DND-41 (cell line): ENCODE results near the gene WWC1.

Source experiments
- ATAC-seq: fragments of 200-7000 bp; cut with Tn5 transposase; 3 replicates; pipeline ENCODE4 v1.9.1; 2021; ENCODE audit warnings: low read depth; ENCODE audit not compliant: insufficient read depth
- DNase-seq: peaks from one replicate; pipeline ENCODE4 v3.0.0-alpha.2; 2020
- H2AFZ ChIP-seq: 2 replicates; pipeline ENCODE4 v1.6.0; 2012; ENCODE audit warnings: low read depth, low read length
- H3K27ac ChIP-seq: 2 replicates; pipeline ENCODE4 v1.5.1; 2012; ENCODE audit warnings: low read length, inconsistent platforms
- H3K27me3 ChIP-seq: fragments of 200-600 bp; sonication (generic); 2 replicates; pipeline ENCODE4 v1.6.0; 2012; ENCODE audit warnings: low read length, mild to moderate bottlenecking, inconsistent platforms; ENCODE audit not compliant: insufficient read depth, poor library complexity
- H3K36me3 ChIP-seq: 2 replicates; pipeline ENCODE4 v1.5.1; 2012; ENCODE audit warnings: low read length, inconsistent platforms; ENCODE audit not compliant: insufficient read depth
- H3K4me1 ChIP-seq: 2 replicates; pipeline ENCODE4 v1.5.1; 2012; ENCODE audit warnings: mild to moderate bottlenecking, low read length; ENCODE audit not compliant: insufficient read depth
- H3K4me2 ChIP-seq: 2 replicates; pipeline ENCODE4 v1.6.0; 2012; ENCODE audit warnings: mild to moderate bottlenecking, moderate library complexity, low read length, inconsistent platforms; ENCODE audit not compliant: insufficient read depth
- H3K4me3 ChIP-seq, 2 experiments: fragments of 200-600 bp in 1 of 2; shearing (Covaris generic) in 1 of 2; 2 replicates each; pipeline ENCODE4 v1.5.1; 2012 to 2016; ENCODE audit warnings: inconsistent platforms in 2 of 2, low read length in 2 of 2, mild to moderate bottlenecking in 2 of 2, low read depth in 1 of 2, moderate library complexity in 1 of 2
- H3K79me2 ChIP-seq: 2 replicates; pipeline ENCODE4 v1.6.0; 2012; ENCODE audit warnings: low read length, inconsistent platforms; ENCODE audit not compliant: insufficient read depth
- H3K9ac ChIP-seq: 2 replicates; pipeline ENCODE4 v1.6.0; 2012; ENCODE audit warnings: low read depth, mild to moderate bottlenecking, inconsistent platforms, low read length, moderate library complexity
- H3K9me3 ChIP-seq: 2 replicates; pipeline ENCODE4 v1.5.1; 2012; ENCODE audit warnings: low read length, moderate library complexity, mild to moderate bottlenecking, inconsistent platforms; ENCODE audit not compliant: insufficient read depth, severe bottlenecking
- H4K20me1 ChIP-seq: 2 replicates; pipeline ENCODE4 v1.6.0; 2012; ENCODE audit warnings: low read length; ENCODE audit not compliant: insufficient read depth
- CTCF ChIP-seq: IDR thresholded peaks from 2 replicates; pipeline ENCODE4 v1.5.1; 2012; ENCODE audit warnings: borderline replicate concordance, low read length, moderate library complexity, mild to moderate bottlenecking; ENCODE audit not compliant: poor library complexity, severe bottlenecking; ENCODE audit errors: extremely low read depth
- EZH2 ChIP-seq: IDR thresholded peaks from 3 replicates; pipeline ENCODE4 v1.6.1; 2012; ENCODE audit warnings: borderline replicate concordance, low read depth, mild to moderate bottlenecking, moderate library complexity, low read length, inconsistent platforms; ENCODE audit not compliant: severe bottlenecking

The WWC1 gene

DNA sequence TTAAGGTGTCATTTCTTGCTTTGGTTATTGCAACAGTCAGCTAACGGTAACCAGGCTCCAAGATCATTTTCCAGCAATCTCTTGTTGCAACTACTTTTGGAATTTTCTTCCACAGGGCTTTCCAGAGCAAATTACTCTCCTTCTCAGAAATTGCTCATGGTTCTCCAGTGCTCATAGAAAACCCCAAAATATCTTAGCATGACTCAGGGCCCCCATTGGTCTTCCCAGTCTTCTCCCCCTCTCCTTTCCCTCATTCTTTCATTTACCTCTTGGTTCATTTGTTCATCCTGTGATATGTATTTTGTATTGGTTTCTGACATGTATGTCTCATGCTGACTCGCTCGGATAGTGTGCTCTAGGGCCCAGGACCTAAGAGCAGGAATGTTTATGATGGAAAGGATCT, 35.6 kb downstream of the WWC1 start:
- H3K9me3 ChIP-seq: no peaks in the 10 kb centered on the region
- H3K27me3 ChIP-seq: no peaks in the 10 kb centered on the region
- H2AFZ ChIP-seq: no peak overlapping the region
- no peak for ATAC-seq
- no peak overlapping the region for H3K4me2 ChIP-seq
- no peak overlapping the region for H3K27ac ChIP-seq
- TF ChIP-seq EZH2 (no peak), CTCF (no peak)
- H3K9ac ChIP-seq: no peak overlapping the region
- H3K4me1 ChIP-seq: no peaks in the 10 kb centered on the region
- no peaks in the 10 kb centered on the region for H3K79me2 ChIP-seq
- H3K4me3 ChIP-seq: no peak overlapping the region
- no peaks in the 10 kb centered on the region for H4K20me1 ChIP-seq
- no peak for DNase-seq
- H3K36me3 ChIP-seq: no peaks in the 10 kb centered on the region

- DNase-seq (no peak), ATAC-seq (no peak)
- no peak overlapping the region for H2AFZ ChIP-seq
- H3K79me2 ChIP-seq: no peaks in the 10 kb centered on the region
- H3K4me1 ChIP-seq: no peaks in the 10 kb centered on the region
- no peak overlapping the region for H3K4me3 ChIP-seq
- TF ChIP-seq EZH2: no peak
- no peak for TF ChIP-seq CTCF
- H3K9me3 ChIP-seq: no peaks in the 10 kb centered on the region
- H3K36me3 ChIP-seq: no peaks in the 10 kb centered on the region
- no peak overlapping the region for H3K27ac ChIP-seq
- H3K9ac ChIP-seq: no peak overlapping the region
- no peak overlapping the region for H3K4me2 ChIP-seq
- H3K27me3 ChIP-seq: no peaks in the 10 kb centered on the region
- no peaks in the 10 kb centered on the region for H4K20me1 ChIP-seq
Measured at GRCh38 chr5:168327451-168327850, 36.0 kb downstream of the WWC1 start.

DNA sequence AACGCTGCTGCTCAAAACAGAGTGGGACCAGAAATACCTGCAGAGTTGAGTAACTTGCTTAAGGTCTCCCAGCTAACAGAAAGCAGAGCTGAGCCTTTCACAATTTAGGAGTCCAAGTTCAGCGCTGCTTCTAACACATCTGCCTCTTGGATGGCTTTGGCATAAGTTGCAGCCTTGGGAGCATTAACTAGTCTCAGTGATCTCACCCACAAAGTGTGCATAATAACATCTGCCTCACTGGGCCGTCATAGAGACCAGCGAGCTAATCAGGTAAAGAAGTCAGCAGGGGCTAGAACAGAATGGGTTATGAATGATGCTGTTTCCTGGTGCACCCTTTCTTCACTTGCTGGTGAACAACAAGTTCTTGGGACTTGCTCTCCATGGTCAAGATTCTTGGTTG, 36.5 kb downstream of the WWC1 start:
- Histone ChIP-seq H3K4me2 (no peak overlapping the region), H3K9me3 (no peaks in the 10 kb centered on the region), H3K36me3 (no peaks in the 10 kb centered on the region), H3K9ac (no peak overlapping the region), H3K4me1 (no peaks in the 10 kb centered on the region), H2AFZ (no peak overlapping the region), H3K27ac (no peak overlapping the region), H3K27me3 (no peaks in the 10 kb centered on the region), H3K4me3 (no peak overlapping the region), H4K20me1 (no peaks in the 10 kb centered on the region), H3K79me2 (no peaks in the 10 kb centered on the region)
- DNase-seq (no peak), ATAC-seq (no peak)
- TF ChIP-seq EZH2: no peak
- no peak for TF ChIP-seq CTCF

DNA sequence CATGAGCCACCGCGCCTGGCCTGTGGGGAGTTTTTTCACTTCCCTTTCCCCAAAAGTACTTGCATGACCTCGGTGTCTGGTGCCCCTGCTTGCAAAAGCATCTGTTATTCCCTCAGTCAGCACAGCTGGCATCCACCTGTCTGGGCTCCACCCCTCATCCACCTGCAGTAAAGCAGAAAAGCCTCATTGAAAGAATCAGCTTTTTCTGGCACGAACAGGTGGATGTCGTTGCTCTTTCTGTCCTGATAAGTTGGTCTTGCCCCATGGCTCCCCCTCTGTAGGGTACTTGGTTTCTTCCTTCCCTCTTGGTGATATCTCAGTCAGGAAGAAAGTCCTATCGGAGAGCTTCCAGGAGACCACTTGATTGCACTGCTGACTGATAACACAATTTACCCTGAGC, 37.4 kb downstream of the WWC1 start:
- Histone ChIP-seq H3K36me3 (no peaks in the 10 kb centered on the region), H3K9ac (no peak overlapping the region), H3K4me3 (no peak overlapping the region), H3K9me3 (no peaks in the 10 kb centered on the region), H3K4me1 (no peaks in the 10 kb centered on the region), H3K27ac (no peak overlapping the region), H3K4me2 (no peak overlapping the region), H2AFZ (no peak overlapping the region), H3K27me3 (no peaks in the 10 kb centered on the region), H4K20me1 (no peaks in the 10 kb centered on the region), H3K79me2 (no peaks in the 10 kb centered on the region)
- ATAC-seq (no peak), DNase-seq (no peak)
- TF ChIP-seq EZH2 (no peak), CTCF (no peak)
